ENCODE measurements around the gene CCDC28B. TPM values are rescaled to one million over a fixed set of nuclear protein-coding genes. Genes with fewer than 3 reads are reported as not detected.

CCDC28B gene
- total and polyA plus RNA-seq, 2 of the 13 experiments (the other 11 are each of a cell fraction or from before 2014, with no cell fraction given): 2.6 to 3.5 TPM

GRCh38 chr1:32241001-32241763 lies 40.8 kb downstream of the CCDC28B start (continued):
- TF ChIP-seq ZNF230 (CRISPR knock-in tag; IDR thresholded peaks at IDR 0.05): no peak
- peak; percentile 18; the same call in 1 of the 2 replicates for TF ChIP-seq STAG1 (CRISPR knock-in tag; IDR thresholded peaks at IDR 0.05)
- TF ChIP-seq ZNF607 (CRISPR knock-in tag; IDR thresholded peaks at IDR 0.05; ENCODE audit: borderline replicate concordance): peak; percentile 80
- 0 out of 2 replicates have a peak, but pooled peaks have one; percentile 29 for TF ChIP-seq MYPOP (CRISPR knock-in tag; IDR thresholded peaks at IDR 0.05)
- TF ChIP-seq ZNF407 (CRISPR knock-in tag; IDR thresholded peaks at IDR 0.05; ENCODE audit: not compliant biosample characterization): no peak
- no peak for TF ChIP-seq ZFP1 (CRISPR knock-in tag; IDR thresholded peaks at IDR 0.05)
- 0 out of 2 replicates have a peak, but pooled peaks have one; percentile 57 for TF ChIP-seq MXD4 (CRISPR knock-in tag; IDR thresholded peaks at IDR 0.05)
- peak; percentile 61; the same call in 1 of the 2 replicates for TF ChIP-seq SALL1 (CRISPR knock-in tag; IDR thresholded peaks at IDR 0.05)
- TF ChIP-seq ATM (IDR thresholded peaks at IDR 0.05; ENCODE audit: borderline replicate concordance): no peak
- TF ChIP-seq TEAD3 (CRISPR knock-in tag; optimal IDR thresholded peaks at IDR 0.05; ENCODE audit: borderline replicate concordance): peak; percentile 6
- peak; percentile 31; the same call in 1 of the 2 replicates for TF ChIP-seq KAT8 (CRISPR knock-in tag; IDR thresholded peaks at IDR 0.05)
- TF ChIP-seq SYNCRIP (IDR thresholded peaks at IDR 0.05; ENCODE audit: insufficient read depth, low read depth, low read length): no peak
- no peak for TF ChIP-seq ARNT (IDR thresholded peaks at IDR 0.05)
- peak; percentile 89 for TF ChIP-seq MAX (IDR thresholded peaks at IDR 0.05)
- TF ChIP-seq ZNF839 (CRISPR knock-in tag; IDR thresholded peaks at IDR 0.05; ENCODE audit: borderline replicate concordance): no peak
- TF ChIP-seq ZFP36L2 (CRISPR knock-in tag; IDR thresholded peaks at IDR 0.05): no peak
- peak; percentile 23; the same call in 1 of the 2 replicates for TF ChIP-seq MED1 (CRISPR knock-in tag; IDR thresholded peaks at IDR 0.05)
